ENCODE measurements around the gene PSMC2.
"Not testable (repeated sequence)": the region's sequence is repeated elsewhere in the genome, so short reads cannot be mapped to it uniquely, and the experiment has no call there.

PSMC2 gene

GRCh38 chr7:103379270-103379975 is 32.0 kb downstream of the PSMC2 start:
- DNase-seq (ENCODE audit: low spot score), result no peak

GRCh38 chr7:103380395-103381191 is 33.1 kb downstream of the PSMC2 start:
- DNase-seq (ENCODE audit: low spot score), result no peak

- DNase-seq (ENCODE audit: low spot score), result no peak
Measured at GRCh38 chr7:103381280-103382031, 34.0 kb downstream of the PSMC2 start.

GRCh38 chr7:103382032-103382402 is 34.6 kb downstream of the PSMC2 start:
- no peak for DNase-seq (ENCODE audit: low spot score)

- no peak for DNase-seq (ENCODE audit: low spot score)
Measured at GRCh38 chr7:103387242-103387641, 39.8 kb downstream of the PSMC2 start.

- no peak for DNase-seq (ENCODE audit: low spot score)
Measured at GRCh38 chr7:103388469-103389140, 41.2 kb downstream of the PSMC2 start.

GRCh38 chr7:103389263-103389662 is 41.8 kb downstream of the PSMC2 start:
- DNase-seq (ENCODE audit: low spot score), result no peak

- no peak for DNase-seq (ENCODE audit: low spot score)
Measured at GRCh38 chr7:103391150-103391549, 43.7 kb downstream of the PSMC2 start.

- DNase-seq (ENCODE audit: low spot score), result no peak
Measured at GRCh38 chr7:103391976-103392375, 44.5 kb downstream of the PSMC2 start.

GRCh38 chr7:103394566-103394965 is 47.1 kb downstream of the PSMC2 start:
- DNase-seq (ENCODE audit: low spot score), result no peak

GRCh38 chr7:103395071-103395470 is 47.6 kb downstream of the PSMC2 start:
- DNase-seq (ENCODE audit: low spot score), result no peak

GRCh38 chr7:103396471-103396870 is 49.0 kb downstream of the PSMC2 start:
- DNase-seq (ENCODE audit: low spot score), result no peak

GRCh38 chr7:103398483-103399127 is 51.2 kb downstream of the PSMC2 start:
- no peak for DNase-seq (ENCODE audit: low spot score)

GRCh38 chr7:103399687-103400086 is 52.2 kb downstream of the PSMC2 start:
- DNase-seq (ENCODE audit: low spot score), result not testable (repeated sequence)

- DNase-seq (ENCODE audit: low spot score), result not testable (repeated sequence)
Measured at GRCh38 chr7:103405789-103406613, 58.6 kb downstream of the PSMC2 start.

GRCh38 chr7:103412151-103412550 is 64.7 kb downstream of the PSMC2 start:
- DNase-seq (ENCODE audit: low spot score), result no peak

- DNase-seq (ENCODE audit: low spot score), result no peak
Measured at GRCh38 chr7:103413407-103413806, 66.0 kb downstream of the PSMC2 start.

- no peak for DNase-seq (ENCODE audit: low spot score)
Measured at GRCh38 chr7:103418241-103418640, 70.8 kb downstream of the PSMC2 start.

All from kidney capillary endothelial cell (primary cell).